GM21723 (cell line): ENCODE measurements around the gene TNFSF13.
A peak's percentile ranks its signal among the peaks of the same experiment; 100 is the strongest.

Source experiments
- ATAC-seq: cut with Tn5 transposase; IDR thresholded peaks from one replicate; pipeline ENCODE4 v1.9.1; 2021; ENCODE audit warnings: mild to moderate bottlenecking, moderate library complexity; ENCODE audit not compliant: unreplicated experiment

The TNFSF13 gene

GRCh38 chr17:7573324-7574080, 15.0 kb downstream of the TNFSF13 start:
- peak; percentile 28 for ATAC-seq

- ATAC-seq, result no peak
Measured at GRCh38 chr17:7574176-7574953, 15.8 kb downstream of the TNFSF13 start.

- no peak for ATAC-seq
Measured at GRCh38 chr17:7575481-7575883, 16.9 kb downstream of the TNFSF13 start.

GRCh38 chr17:7575959-7576358, 17.4 kb downstream of the TNFSF13 start:
- ATAC-seq, result no peak

- no peak for ATAC-seq
Measured at GRCh38 chr17:7576432-7576937, 17.9 kb downstream of the TNFSF13 start.

GRCh38 chr17:7577327-7578199, 19.0 kb downstream of the TNFSF13 start:
- no peak for ATAC-seq

- no peak for ATAC-seq
Measured at GRCh38 chr17:7579001-7579833, 20.7 kb downstream of the TNFSF13 start, which contains the start of gene CD68. Gene CD68, plus strand, starts transcription at chr17:7579638. Its CDS starts 40 bp downstream, at chr17:7579678.

GRCh38 chr17:7579834-7580603, 21.5 kb downstream of the TNFSF13 start:
- no peak for ATAC-seq

- no peak for ATAC-seq
Measured at GRCh38 chr17:7580604-7581575, 22.3 kb downstream of the TNFSF13 start.

GRCh38 chr17:7582396-7583252, 24.1 kb downstream of the TNFSF13 start:
- ATAC-seq, result no peak

GRCh38 chr17:7583253-7584109, 24.9 kb downstream of the TNFSF13 start, which contains the start of gene MPDU1:
Gene MPDU1, plus strand, starts transcription at chr17:7583852. Its CDS starts 11 bp downstream, at chr17:7583863.
- peak; percentile 68 for ATAC-seq

GRCh38 chr17:7586673-7587419, 28.3 kb downstream of the TNFSF13 start:
- no peak for ATAC-seq

GRCh38 chr17:7587420-7588151, 29.0 kb downstream of the TNFSF13 start:
- no peak for ATAC-seq

GRCh38 chr17:7588553-7589203, 30.1 kb downstream of the TNFSF13 start:
- ATAC-seq, result no peak
